ENCODE results near the gene ZDHHC20.

Gene ZDHHC20, protein sequence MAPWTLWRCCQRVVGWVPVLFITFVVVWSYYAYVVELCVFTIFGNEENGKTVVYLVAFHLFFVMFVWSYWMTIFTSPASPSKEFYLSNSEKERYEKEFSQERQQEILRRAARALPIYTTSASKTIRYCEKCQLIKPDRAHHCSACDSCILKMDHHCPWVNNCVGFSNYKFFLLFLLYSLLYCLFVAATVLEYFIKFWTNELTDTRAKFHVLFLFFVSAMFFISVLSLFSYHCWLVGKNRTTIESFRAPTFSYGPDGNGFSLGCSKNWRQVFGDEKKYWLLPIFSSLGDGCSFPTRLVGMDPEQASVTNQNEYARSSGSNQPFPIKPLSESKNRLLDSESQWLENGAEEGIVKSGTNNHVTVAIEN

GRCh38 chr13:21458813-21459701 is at the start of gene ZDHHC20:
TSS of gene ZDHHC20 (minus strand) at chr13:21459303. CDS start at chr13:21459171, 132 bp downstream.
- peak; percentile 92 for DNase-seq

GRCh38 chr13:21504379-21504778 is 45.3 kb upstream of the ZDHHC20 start:
- DNase-seq, result no peak

- no peak for DNase-seq
Measured at GRCh38 chr13:21501686-21502085, 42.6 kb upstream of the ZDHHC20 start.

GRCh38 chr13:21486322-21486721 is 27.2 kb upstream of the ZDHHC20 start:
- no peak for DNase-seq

- no peak for DNase-seq
Measured at GRCh38 chr13:21483748-21484147, 24.6 kb upstream of the ZDHHC20 start.

GRCh38 chr13:21481359-21481758 is 22.3 kb upstream of the ZDHHC20 start:
- DNase-seq, result no peak

DNA sequence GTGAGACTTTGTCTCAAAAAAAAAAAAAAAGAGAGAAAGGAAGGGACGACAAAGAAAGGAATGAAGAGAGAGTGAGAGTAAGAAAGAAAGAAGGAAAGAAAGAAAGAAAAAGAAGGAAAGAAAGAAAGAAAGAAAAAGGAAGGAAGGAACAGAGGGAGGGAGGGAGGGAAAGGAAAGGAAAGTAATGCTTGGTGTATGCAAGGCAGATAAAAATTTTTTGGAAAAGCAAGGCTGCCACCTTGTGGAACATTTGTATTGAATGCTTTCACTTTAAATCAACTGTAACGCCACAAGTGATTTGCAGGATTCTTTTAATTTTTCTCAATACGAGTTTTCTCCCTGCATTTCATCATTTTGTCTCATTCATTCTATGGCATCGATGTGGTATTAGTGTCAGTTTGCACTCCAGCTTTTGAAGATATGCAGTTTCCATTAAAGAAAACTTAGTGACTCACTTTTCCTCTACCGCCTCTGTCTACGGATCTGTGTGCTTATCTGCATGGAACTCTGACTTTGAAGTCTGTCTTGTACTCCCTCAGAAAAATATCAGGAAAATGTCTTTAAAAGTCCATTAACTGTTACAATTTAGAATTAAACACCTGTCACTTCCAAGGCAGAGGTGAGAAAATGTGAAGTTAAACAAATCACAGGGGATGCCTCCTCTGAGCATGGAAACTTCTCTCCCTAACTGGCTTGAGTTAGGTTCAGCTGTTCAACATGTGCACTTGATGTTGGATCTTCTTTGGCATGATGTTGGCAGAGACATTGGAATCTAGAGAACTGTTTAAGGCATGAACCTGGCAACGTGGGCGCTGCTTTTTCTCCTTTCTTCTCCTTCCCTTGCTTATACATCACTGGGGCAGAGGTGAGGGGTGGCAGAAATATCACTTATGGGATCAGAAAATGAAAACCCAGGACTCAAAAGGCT is 20.0 kb upstream of the ZDHHC20 start:
- peak; percentile 45 for DNase-seq

DNA sequence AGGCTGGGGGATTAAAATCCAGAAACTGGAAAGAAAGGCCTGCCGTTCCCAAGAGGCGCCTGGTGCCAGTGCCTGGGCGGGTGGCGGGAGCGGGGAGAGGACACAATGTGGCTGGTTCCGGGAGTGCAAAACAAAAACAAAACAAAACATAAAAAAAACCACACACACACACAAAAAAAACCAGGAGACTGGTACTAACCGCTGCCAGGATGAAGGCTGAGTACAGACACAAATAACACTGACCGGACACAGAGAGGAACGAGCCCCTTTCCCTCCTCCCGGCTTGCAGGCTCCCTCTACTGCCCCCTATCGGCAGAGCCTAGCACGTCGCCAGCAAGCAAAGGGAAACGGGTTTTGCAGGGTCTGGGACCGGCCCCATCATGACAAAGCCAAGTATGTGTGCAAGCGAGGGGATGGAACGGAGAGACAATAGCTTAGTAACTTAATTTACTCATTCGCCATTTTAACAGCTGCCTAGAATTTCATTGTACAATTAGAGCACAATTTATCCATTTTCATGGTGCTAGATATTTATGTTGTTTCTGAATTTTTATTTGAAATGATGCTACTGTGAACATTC is 17.9 kb upstream of the ZDHHC20 start:
- peak; percentile 86 for DNase-seq

DNA sequence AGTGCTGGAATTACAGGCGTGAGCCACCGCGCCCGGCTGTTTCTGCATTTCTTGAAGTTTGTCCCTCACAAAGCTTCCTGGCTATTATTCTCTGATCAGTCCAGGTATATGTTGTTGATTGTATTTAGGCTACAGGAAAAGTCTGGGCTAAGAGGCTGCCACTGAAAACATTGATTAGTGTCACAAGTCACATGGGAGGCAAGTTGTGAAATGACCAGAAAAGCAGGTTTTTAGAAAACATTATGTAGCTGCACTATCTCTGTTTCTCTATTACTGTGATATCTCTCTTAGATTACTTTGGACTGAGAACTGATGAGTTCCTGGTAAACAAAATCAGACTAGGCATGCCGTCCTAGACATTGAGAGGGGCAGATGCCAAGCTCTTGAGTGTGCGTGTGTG is 16.0 kb upstream of the ZDHHC20 start:
- no peak for DNase-seq

- no peak for DNase-seq
Measured at GRCh38 chr13:21470785-21471184, 11.7 kb upstream of the ZDHHC20 start.

GRCh38 chr13:21466527-21466926 is 7.4 kb upstream of the ZDHHC20 start:
- no peak for DNase-seq

- no peak for DNase-seq
Measured at GRCh38 chr13:21465710-21466160, 6.6 kb upstream of the ZDHHC20 start.

GRCh38 chr13:21463424-21463823 is 4.3 kb upstream of the ZDHHC20 start:
- DNase-seq, result no peak

DNA sequence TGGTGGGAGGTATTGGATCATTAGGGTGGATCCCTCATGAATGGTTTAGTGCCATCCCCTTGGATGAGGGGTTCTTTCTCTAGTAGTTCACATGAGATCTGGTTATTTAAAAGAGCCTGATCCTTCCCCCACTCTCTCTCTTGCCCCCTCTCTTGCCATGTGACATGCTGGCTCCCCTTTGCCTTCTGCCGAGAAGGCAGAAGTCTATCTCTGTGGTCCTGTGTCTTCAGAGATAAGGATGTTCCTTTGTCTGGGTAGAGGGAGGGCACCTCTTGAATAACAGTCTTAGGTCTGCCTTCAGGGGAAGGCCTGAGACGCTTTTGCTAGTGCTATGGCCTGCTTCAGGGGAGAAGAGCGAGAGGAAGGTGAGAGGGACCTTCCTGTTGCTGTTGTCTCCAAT is 2.0 kb upstream of the ZDHHC20 start:
- no peak for DNase-seq

DNA sequence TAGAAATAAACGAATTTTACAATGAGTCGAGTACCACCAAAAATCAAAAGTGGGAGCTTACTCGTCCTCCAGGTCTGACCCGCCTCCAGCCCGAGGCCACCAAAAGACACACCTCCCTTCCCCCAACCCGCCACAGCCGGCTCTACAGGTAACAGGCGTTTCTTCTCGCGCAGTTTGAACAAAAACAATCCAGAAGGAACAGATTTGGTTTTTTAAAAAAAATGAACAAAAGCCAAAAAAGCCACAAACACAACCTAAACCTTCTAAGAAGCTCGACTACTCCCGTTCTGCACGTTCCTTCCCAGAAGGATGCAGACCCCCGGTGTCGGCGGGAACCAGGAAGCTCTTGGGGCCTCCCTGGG is 671 bp downstream of the ZDHHC20 start:
- DNase-seq, result peak; percentile 74

GRCh38 chr13:21453387-21454081 is 5.6 kb downstream of the ZDHHC20 start:
- no peak for DNase-seq

DNA sequence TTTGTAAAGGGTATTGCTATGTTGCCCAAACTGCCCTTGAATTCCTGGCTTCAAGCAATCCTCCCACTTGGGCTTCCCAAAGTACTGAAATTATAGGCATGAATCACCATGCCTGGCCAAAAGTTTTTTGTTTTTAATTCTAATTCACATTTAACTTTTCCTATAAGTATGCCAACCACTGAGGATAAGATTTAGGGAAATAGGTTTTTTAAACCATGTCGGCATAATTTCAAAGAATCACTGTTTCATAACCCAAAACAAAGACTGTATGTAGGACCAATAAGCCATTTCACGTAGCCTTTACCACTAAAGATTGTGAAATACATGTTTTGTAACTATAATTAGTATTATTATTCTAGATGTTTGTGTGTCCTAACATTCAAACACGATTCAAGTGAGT is 8.2 kb downstream of the ZDHHC20 start:
- DNase-seq, result no peak

DNA sequence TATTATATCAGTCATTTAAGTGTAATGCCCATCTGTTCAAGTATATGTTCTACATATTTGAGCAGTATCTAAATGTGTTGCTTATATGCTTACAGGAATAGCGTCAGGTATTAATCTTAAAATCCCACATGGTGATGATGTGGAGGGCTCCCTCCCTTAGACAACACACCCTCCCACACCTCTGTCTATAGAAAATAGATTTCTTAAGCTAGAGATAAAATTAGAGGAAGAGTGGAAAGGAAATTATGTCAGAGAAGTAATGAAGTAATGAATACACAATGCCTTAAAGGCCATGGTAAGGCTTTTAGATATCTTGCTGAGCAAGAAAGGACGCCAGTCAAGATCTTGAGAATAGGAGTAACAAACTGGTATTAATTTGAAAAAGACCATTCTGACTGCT is 12.4 kb downstream of the ZDHHC20 start:
- DNase-seq, result no peak

GRCh38 chr13:21445759-21446158 is 13.3 kb downstream of the ZDHHC20 start:
- no peak for DNase-seq

DNA sequence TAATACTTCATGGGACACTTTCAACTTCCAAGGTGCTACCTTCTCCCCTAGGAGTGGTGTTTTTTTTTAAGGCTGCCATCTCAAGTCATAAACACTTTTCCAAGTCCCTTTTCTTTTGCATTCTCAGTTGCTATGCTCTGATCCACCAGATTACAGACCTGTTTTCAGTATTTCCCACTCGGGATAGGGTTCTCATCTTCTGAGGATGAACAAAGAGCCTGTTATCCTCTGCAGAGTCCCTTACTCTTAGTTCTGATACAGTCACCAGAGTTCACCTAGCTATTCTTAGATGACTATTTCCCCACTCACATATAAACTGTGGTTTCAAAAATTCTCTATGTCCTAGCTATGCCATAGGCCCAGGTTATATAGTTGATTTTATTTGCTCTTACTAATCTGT is 15.9 kb downstream of the ZDHHC20 start:
- no peak for DNase-seq

GRCh38 chr13:21436582-21436981 is 22.5 kb downstream of the ZDHHC20 start:
- DNase-seq, result no peak

DNA sequence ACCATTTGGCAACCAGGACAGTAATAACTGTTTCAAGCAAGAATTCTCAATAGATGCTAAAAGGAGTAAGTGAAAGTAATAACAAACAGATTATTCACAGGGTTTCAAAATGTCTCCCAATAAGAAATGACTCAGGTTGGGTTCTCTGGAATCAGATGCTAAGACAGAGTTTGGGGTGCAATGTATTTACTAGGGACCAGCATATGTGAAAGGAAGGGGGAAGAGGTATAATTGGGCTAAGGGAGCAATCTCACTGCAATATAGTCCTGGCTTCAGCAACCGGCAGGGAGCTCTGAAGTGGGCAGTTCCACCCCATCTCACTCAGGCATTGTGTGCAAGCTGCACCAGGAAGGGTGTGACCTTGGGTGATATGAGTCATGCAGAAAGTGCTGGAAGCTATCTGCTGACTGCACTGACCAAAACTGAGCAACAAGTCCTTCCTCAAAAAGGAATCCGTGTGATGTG is 23.4 kb downstream of the ZDHHC20 start:
- DNase-seq, result peak; percentile 28

All from stimulated activated CD4-positive, alpha-beta T cell treated with anti-CD3 and anti-CD28 coated beads, Interleukin-15, amount 100 ng/mL, for 24 hours (primary cell).